ENCODE data around the gene HMX1.

DNA sequence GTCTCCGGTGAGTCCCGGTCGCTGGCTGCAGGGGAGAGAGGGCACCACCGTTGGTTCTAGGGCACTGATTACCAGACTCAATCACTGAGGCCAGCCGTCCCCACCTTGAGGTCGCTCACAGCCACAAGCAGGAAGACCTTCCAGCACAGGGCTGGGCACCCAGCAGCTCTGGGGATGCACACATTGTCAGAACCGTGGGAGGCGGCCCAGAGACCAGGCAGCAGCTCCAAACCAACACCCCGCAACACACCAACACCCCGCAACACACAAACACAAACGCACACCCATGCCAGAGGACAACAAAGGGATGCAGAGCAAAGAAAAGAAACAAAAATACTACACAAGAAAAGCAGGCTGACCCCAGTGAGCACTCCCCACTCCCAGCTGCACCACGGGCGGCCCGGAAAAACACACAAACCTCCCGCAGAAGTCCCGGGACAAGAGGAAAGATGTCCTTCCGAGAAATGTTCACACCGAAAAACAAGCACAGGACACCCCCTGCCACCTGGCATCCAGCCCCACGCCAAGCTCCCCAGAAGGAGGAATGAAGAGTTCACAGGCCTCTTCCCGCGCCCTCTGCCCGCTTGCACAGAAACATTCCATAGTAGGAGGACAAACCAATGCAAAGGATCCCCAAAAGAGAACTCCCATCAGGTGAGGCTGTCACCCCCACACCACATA, 3.2 kb downstream of the HMX1 start:
- TF ChIP-seq, protein P1, sequence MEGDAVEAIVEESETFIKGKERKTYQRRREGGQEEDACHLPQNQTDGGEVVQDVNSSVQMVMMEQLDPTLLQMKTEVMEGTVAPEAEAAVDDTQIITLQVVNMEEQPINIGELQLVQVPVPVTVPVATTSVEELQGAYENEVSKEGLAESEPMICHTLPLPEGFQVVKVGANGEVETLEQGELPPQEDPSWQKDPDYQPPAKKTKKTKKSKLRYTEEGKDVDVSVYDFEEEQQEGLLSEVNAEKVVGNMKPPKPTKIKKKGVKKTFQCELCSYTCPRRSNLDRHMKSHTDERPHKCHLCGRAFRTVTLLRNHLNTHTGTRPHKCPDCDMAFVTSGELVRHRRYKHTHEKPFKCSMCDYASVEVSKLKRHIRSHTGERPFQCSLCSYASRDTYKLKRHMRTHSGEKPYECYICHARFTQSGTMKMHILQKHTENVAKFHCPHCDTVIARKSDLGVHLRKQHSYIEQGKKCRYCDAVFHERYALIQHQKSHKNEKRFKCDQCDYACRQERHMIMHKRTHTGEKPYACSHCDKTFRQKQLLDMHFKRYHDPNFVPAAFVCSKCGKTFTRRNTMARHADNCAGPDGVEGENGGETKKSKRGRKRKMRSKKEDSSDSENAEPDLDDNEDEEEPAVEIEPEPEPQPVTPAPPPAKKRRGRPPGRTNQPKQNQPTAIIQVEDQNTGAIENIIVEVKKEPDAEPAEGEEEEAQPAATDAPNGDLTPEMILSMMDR (IDR thresholded peaks at IDR 0.05), result no peak
- no peak for TF ChIP-seq EP300 (IDR thresholded peaks at IDR 0.05)
